ENCODE measurements around the gene TM9SF3.

Gene TM9SF3

DNA sequence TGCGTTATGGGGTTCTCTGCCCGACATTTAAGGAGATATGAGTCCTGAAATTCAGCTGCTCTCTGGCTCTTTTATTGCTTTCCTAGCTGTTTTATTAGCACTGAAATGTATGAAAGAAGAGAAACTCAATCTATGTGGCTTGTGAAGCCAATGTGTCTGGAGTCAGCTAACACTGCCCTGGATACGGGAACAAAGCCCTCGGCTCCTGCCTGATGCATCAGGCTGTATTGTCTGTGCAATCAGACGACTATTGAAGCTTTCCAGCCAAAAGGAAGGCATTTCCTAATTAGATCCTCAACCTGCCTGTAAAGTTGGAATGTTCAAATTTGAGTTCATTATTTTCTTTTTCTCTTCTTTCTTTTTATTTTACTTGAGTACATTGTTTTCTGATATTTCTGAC lies 22.0 kb upstream of the TM9SF3 start:
- Histone ChIP-seq H3K4me3 (ENCODE audit: low read depth, low read length) (no peak overlapping the region), H3K36me3 (replicated peaks) (no peaks in the 10 kb centered on the region), H3K27ac (no peak overlapping the region), H3K27me3 (replicated peaks) (no peaks in the 10 kb centered on the region)
- DNase-seq: no peak
- TF ChIP-seq CTCF (IDR thresholded peaks at IDR 0.05; ENCODE audit: low read depth, low read length, missing control alignments): no peak
- in situ Hi-C loops (cut with HindIII; ENCODE audit: low pct_ligation_motif_present, low sequenced_read_pairs): no loop called here

DNA sequence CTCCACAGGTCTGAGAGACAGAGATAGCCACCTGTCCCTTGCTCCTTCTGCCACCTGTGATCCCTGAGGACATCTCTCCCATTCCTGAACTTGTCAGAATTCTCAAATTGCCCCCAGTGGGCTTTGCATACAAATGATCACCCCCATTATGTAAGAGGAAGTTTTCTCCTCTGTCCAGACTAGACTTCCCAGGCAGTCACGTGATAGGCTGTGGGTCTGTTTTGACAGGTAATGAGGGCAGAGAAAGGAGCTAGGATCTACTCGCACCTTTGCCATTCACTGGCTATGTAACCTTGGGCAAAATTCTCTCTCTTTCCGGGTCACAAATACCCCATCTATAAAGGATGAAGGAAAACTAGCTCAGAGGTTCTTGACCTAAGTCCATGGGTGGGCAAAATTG lies 21.4 kb upstream of the TM9SF3 start:
- Histone ChIP-seq H3K27me3 (replicated peaks) (no peaks in the 10 kb centered on the region), H3K27ac (no peak overlapping the region), H3K36me3 (replicated peaks) (no peaks in the 10 kb centered on the region), H3K4me3 (ENCODE audit: low read depth, low read length) (no peak overlapping the region)
- no peak for DNase-seq
- no peak for TF ChIP-seq CTCF (IDR thresholded peaks at IDR 0.05; ENCODE audit: low read depth, low read length, missing control alignments)
- in situ Hi-C loops (cut with HindIII; ENCODE audit: low pct_ligation_motif_present, low sequenced_read_pairs): no loop called here

- H3K36me3 ChIP-seq (replicated peaks): no peaks in the 10 kb centered on the region
- no peak overlapping the region for H3K27ac ChIP-seq
- no peak overlapping the region for H3K4me3 ChIP-seq (ENCODE audit: low read depth, low read length)
- no peak for TF ChIP-seq CTCF (IDR thresholded peaks at IDR 0.05; ENCODE audit: low read depth, low read length, missing control alignments)
- in situ Hi-C loops (cut with HindIII; ENCODE audit: low pct_ligation_motif_present, low sequenced_read_pairs): no loop called here
- H3K27me3 ChIP-seq (replicated peaks): no peaks in the 10 kb centered on the region
- no peak for DNase-seq
Measured at GRCh38 chr10:96606946-96607345, 20.1 kb upstream of the TM9SF3 start.

- TF ChIP-seq CTCF (IDR thresholded peaks at IDR 0.05; ENCODE audit: low read depth, low read length, missing control alignments): no peak
- in situ Hi-C loops (cut with HindIII; ENCODE audit: low pct_ligation_motif_present, low sequenced_read_pairs): no loop called here
- no peaks in the 10 kb centered on the region for H3K36me3 ChIP-seq (replicated peaks)
- no peak overlapping the region for H3K4me3 ChIP-seq (ENCODE audit: low read depth, low read length)
- H3K27ac ChIP-seq: no peak overlapping the region
- DNase-seq: peak; percentile 37
- no peaks in the 10 kb centered on the region for H3K27me3 ChIP-seq (replicated peaks)
Measured at GRCh38 chr10:96606216-96606615, 19.4 kb upstream of the TM9SF3 start.

DNA sequence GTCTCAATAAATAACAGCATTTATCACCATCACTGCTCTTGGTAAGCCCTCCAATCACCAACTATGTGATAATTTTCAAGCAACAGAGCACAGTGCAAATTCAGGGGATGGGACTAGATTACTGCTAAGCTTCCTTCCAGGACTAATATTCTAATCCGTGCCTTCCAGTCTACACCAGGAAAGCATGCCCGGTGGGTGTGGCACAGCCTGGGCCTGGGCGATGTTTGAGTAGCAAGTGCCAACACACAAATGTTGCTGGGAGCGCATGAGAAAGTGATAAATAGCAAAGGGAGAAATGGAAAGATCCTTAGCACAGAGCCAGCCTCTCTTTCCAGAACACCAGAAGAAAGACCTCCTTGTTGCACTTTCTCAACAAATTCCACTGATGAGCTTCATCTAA lies 13.5 kb upstream of the TM9SF3 start:
- no peaks in the 10 kb centered on the region for H3K27me3 ChIP-seq (replicated peaks)
- H3K36me3 ChIP-seq (replicated peaks): no peaks in the 10 kb centered on the region
- no peak overlapping the region for H3K4me3 ChIP-seq (ENCODE audit: low read depth, low read length)
- in situ Hi-C loops (cut with HindIII; ENCODE audit: low pct_ligation_motif_present, low sequenced_read_pairs): no loop called here
- no peak overlapping the region for H3K27ac ChIP-seq
- TF ChIP-seq CTCF (IDR thresholded peaks at IDR 0.05; ENCODE audit: low read depth, low read length, missing control alignments): no peak
- DNase-seq: no peak

DNA sequence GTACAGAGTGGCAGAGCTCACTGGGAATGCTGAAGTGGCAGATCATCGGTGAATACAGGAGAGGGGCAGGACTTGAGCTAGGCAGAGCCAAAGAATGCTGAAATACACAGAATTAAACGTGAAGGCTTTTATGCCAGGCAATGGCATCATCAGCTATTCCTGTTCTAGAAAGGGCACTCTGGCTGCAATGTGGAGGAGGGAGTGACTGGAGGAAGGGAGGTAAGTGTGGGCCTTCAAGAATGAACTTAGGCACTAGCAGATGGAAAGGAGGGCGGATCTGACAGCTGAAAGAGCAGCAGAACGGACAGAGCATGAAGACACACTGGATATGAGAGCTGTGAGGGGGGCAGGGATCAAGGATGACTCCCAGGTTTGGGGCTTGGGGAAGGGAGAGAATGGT lies 12.0 kb upstream of the TM9SF3 start:
- DNase-seq: no peak
- TF ChIP-seq CTCF (IDR thresholded peaks at IDR 0.05; ENCODE audit: low read depth, low read length, missing control alignments): no peak
- no peak overlapping the region for H3K27ac ChIP-seq
- no peaks in the 10 kb centered on the region for H3K27me3 ChIP-seq (replicated peaks)
- in situ Hi-C loops (cut with HindIII; ENCODE audit: low pct_ligation_motif_present, low sequenced_read_pairs): no loop called here
- H3K4me3 ChIP-seq (ENCODE audit: low read depth, low read length): no peak overlapping the region
- H3K36me3 ChIP-seq (replicated peaks): no peaks in the 10 kb centered on the region
